HS-5 (cell line): ENCODE data around the gene HHAT.
"Not testable (repeated sequence)": the region's sequence is repeated elsewhere in the genome, so short reads cannot be mapped to it uniquely, and the experiment has no call there.

Source experiments
- DNase-seq: peaks from one replicate; pipeline ENCODE4 v3.0.0-alpha.2; 2012; ENCODE audit warnings: low read depth

Gene HHAT

DNA sequence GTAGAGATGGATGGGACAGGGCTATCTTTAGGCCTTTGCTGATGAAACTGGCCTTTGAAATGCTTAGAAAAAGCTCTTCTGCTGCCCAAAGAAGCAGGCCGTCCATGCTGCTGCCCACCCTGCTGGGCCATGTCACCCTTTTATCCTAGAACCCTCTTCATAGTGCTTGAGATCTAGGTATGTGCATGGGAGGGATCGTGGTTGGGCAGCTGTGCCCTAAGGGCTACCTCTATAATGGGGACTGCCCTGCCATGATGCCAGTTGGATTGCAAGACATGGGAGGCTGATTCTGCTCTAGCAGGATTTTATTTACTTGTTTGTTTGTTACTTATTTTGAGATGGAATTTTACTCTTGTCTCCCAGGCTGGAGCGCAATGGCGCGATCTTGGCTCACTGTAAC is 69.0 kb downstream of the HHAT start:
- no peak for DNase-seq

DNA sequence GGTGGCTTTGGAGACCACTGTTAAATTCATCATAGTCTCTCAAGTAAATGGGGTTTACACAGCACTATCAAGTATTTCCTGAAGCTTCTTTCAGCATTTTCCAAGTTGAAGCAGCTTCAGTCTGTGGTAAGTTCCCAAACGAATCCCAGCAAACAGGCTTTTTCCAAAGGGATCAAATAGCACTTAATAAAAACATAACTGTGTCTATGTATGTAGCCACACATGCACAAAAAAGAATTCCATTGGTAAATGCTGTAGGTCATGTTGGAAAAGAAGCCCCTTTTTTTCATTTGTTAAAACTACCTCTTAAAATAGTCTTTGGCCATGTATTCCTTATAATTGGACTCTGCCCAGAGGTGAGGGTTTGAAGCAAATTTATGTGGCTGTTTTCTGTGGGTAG is 69.8 kb downstream of the HHAT start:
- DNase-seq, result no peak

DNA sequence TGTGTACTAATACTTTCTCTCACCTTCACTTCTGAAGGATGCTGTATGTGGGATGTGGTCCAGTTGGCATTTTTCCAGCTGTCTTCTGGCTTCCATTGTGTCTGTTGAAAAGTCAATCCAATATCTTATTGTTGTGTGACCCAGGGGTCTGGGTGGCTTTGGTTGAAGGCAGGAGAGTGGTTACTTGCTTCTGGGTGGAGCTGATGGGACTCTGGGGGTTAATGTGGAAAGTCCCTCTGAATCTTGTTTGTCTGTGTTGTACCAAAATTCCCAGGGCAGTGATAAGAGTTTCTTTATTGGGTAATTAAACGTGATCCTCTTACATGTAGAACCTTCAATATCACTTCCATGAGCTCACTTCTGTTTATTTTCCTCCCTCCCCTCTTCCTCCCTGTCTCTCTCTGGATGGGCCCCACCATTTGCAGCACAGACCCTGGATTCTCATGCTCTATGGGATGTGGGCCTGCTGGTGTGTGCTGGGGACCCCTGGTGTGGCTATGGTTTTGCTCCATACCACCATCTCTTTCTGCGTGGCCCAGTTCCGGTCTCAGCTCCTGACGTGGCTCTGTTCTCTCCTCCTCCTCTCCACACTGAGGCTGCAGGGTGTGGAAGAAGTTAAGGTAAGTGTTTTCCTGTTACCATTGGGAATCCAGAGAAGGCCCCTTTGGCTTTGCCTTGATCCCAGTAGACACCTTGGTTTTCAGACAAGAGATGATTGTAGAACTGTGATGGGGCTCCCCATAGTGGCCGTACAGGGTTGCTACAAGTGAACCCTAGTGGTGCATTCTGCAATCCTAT is 71.5 kb downstream of the HHAT start:
- peak; percentile 34 for DNase-seq

DNA sequence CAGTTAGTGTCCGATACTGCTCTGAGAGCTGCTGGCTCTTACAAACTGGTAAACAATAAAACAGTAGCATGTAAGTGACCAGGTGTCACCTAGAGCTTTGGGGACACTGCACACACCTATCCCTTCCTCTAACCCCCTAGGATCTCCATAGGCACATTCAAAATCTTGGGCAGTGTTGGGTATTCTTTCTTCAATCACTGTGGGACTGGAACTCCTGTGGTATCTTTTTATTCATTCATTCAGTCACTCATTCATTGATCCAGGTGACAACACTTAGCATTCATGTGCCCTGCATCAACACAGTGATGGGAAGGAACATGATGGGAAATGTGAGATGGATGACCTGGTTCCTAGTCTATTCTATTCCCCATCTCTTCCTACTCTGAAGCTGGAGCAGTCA is 73.9 kb downstream of the HHAT start:
- no peak for DNase-seq

DNA sequence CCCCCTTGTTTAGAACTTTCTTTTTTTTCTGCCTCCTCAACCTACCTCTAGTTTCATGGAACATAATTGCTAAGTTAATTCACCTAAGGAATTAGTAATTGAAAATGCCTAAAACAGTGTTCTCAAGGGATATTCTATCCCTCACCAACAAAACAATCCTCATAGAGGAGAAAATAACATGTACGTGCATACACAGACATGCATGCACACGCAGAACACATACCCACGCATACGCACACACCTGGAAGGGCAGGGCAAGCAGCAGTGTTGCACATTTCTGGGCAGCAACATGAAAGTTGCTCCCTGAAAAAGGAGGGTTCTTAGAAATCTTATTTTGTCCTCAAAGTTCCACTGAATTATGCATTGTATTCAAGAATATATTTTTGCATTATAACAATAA is 76.6 kb downstream of the HHAT start:
- no peak for DNase-seq

DNA sequence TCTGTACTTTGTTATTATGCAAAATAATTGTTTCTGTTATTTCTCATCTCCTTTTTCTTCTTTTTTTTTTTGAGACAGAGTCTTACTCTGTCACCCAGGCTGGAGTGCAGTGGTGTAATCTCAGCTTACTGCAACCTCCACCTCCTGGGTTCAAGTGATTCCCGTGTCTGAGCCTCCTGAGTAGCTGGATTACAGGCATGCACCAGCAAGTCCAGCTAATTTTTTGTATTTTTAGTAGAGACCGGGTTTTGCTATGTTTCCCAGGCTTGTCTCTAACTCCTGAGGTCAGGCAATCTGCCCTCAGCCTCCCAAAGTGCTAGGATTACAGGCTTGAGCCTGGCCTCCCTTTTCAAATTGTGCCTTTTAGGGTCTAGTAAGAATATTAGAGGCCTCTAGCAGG is 77.6 kb downstream of the HHAT start:
- DNase-seq, result not testable (repeated sequence)

DNA sequence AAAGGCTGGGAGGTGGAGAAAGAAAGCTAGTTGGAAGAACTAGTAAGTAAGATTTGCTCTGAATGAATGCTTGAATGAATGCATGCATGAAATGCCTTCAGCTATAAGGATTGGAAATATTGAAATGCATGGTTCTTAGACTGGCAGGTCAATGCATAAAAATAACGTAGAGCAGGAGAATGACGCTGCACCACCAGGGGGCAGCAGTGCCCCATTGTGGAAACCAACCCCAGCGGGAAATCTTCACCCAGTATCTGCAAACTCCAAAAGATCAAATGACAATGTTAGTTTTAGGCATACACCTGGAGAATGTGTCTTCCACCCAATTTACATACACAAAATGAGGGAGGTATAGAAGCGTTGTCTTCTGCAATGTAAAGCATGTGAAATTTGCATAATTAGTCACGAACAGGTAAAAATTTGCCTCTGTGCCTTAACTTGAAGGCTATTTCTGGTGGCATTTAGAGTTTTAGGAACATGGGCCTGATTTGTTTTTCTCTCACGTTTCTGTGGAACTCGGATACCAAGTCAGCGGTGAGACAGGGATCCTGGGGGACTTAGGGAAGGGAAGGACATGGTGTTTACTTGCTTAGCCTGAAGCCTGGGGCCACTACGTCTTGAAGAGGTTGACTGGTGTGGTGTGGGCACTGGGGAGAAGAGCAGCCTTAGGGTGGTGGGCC is 78.6 kb downstream of the HHAT start:
- DNase-seq, result peak; percentile 37

DNA sequence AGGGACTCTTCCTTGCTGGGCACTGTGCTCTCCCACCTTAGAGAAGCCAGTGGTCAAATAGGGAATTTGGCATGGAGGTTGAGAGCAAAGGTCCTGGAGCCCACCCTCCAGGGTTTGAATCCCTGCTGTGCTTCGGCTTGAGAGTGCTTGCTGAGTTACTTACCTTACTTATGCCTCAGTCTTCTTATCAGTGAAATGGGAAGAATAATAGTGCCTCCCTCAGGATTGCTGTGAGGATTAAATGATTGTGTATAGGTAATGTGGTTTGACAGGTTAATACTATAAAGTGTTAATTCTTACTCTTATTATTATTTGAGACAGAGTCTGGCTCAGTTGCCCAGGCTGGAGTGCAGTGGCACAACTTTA is 79.2 kb downstream of the HHAT start:
- no peak for DNase-seq

DNA sequence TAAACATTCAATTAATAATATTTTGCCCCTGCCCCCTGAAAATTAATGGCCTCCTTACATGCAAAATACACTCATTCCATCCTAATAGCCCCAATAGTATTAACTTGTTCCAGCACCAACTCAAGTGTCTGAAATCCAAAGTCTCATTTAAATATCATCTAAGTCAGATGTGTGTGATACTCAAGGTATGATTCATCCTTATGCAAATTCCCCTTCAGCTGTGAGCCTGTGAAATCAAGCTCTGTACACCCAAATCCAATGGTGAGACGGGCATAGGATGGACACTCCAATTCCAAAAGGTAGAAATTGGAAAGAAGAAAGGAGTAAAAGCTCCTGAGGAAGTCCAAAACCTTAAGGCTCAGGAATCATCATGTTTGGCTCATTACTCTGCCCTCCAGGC is 83.5 kb downstream of the HHAT start:
- no peak for DNase-seq

DNA sequence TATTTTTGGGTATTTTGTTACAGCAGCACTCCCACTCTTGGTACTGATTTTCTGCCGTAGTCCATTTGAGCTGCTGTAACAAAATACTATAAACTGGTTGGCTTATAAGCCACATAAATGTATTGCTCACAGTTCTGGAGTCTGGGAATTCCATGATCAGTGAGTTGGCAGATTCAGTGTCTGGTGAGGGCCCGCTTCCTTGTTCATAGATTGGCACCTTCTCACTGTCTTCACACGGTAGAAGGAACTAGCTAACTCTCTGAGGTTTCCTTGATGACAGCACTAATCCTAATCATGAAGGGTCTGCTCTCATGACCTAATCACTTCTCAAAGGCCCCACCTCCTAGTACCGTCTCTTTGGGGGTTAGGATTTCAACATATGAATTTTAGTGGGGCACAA is 85.2 kb downstream of the HHAT start:
- no peak for DNase-seq

DNA sequence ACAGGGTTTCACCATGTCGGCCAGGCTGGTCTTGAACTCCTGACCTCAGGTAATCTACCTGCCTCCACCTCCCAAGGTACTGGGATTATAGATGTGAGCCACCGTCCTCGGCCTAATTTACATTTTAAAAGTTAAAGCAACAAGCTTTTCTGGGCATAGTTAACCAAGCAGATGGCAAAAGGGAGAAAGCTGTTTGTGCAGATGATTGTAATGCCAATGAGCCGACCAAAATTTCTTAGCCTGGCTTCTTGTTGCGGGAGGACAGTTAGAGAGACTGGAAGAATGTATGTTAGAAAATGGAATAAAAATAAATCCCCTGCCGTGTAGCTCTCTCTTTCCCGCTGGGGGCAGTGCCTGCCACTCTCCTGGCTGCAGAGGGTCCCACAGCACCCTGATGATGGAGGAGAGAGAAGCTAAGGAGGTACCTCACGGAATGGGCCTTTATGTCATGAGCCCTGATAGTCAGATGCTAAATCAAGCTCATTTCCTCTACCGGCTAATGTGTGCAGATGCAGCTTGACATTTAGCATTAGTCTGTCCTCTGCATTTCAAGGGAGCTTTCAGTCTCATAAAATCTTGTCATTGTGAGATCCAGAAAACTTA is 87.2 kb downstream of the HHAT start:
- DNase-seq, result no peak

DNA sequence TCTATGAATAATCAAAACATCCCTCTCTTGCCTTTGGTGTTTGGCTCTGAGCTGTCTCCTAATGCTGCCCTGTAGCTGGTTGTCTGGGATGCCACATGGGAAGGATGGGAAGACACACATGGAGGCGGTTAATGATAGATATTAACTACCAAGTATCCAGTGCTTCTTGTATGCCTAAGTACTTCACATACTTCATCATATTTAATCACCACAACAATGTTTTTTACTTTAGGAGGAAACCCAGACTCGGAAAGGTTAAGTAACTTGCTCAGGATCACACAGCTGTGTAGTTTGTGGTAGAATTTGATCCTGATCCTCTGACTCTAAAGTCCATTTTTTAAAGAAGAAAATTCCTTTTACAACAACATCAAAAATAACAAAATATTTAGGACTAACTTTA is 88.0 kb downstream of the HHAT start:
- DNase-seq, result no peak

DNA sequence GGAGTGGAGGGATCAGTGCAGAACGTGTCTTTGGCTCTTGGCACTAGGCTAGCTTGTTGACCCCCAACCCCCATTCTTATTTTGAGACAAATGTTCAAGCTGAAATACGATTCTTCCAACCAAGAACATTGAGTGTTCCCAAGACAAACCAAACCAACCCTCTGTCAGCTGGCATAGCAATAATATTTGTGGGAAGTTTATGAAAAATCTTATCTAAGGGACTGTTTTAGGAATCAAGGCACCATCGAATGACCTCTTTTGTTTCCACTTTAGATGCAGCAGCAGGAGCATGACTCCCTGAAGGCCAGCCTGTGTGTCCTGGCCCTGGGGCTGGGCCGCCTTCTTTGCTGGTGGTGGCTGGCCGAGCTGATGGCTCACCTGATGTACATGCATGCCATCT is 89.2 kb downstream of the HHAT start:
- no peak for DNase-seq

DNA sequence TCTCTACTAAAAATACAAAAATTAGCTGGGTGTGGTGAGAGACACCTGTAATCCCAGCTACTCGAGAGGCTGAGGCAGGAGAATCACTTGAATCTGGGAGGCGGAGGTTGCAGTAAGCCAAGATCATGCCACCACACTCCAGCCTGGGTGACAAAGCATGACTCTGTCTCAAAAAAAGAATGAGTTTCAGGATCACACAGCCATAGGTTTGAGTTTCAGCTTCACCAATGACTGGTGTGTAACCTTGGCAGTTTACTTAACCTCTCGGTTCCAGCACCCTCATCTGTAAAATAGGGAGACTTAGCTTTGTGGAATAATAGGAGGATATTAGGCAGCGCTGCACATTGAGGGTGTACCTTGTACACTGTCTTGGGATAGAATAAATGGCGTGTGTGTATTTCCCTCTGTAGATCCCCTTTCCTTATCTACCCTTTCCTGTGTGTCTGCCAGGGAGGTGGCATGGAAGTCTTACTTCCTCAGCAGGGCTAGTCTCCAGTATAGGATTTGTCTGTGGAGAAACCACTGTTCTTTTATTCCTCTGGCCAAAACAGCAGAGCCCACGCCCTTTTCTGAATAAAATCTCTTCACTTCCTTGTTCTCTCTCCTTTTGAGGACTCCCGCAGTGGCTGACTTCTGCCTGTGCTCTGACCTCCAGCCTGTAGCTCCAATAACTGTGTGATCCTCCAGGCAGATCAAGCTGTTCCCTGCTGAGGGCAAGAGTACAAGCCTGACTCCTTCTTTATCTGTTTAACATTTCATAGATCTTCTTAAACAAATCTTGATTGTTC is 90.4 kb downstream of the HHAT start:
- no peak for DNase-seq

DNA sequence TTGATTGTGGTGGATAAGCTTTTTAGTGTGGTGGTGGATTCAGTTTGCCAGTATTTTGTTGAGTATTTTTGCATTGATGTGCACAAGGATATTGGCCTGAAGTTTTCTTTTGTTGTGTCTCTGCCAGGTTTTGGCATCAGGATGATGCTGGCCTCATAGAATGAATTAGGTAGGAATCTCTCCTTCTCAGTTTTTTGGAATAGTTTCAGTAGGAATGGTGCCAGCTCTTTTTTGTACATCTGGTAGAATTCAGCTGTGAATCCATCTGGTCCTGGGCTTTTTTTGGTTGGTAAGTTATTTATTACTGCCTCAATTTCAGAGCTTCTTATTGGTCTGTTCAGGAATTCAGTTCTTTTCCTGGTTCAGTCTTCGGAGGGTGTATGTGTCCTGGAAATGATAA is 98.0 kb downstream of the HHAT start:
- not testable (repeated sequence) for DNase-seq

DNA sequence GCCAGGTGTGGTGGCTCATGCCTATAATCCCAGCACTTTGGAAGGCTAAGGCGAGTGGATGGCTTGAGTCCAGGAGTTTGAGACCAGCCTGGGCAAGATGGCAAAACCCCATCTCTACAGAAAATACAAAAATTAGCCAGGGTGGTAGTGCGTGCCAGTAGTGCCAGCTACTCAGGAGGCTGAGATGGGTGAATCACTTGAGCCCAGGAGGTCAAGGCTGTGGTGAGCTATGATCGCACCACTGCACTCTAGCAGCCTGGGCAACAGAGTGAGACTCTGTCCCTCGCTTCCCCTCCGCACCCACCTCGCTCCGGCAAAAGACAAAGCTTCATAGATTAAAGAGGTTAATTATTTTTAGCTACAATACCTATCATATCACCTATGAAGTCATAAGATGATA is 100.0 kb downstream of the HHAT start:
- no peak for DNase-seq

DNA sequence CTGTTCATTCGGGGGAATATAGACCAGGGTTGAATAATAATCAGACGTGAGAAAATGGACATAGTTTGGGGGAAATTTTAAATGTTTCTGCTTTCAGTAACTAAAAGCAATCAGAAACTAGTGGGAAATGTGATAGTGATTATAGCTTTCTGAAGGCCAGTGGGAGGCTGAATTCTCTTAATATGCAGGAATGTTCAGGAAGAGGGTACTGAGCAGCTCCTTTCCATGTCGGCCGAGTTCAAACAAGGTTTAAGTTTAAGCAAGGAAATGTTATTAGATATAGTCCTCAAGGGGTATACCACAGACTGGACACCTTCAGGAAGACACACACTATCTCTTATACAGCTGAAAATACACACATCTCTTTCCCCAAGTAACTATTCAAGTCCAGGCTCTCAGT is 105.5 kb downstream of the HHAT start:
- no peak for DNase-seq

DNA sequence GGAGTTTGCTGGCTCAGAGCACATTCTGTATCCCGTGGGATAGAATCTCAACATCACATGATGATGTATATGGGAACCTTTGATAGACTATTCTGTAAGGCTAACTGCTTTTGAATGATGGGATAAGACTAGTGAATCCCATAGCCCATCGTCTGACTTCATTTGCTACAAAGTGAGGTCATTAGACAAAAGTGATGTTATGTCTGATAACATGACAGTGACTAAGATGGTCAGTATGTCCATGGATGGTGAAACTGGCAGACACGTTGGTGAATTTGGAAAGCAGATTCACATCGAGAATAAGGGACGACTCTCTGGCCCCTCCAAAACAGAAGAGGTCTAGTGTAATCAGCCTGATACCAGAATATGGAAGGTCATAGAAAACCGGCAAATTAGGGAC is 108.4 kb downstream of the HHAT start:
- DNase-seq, result no peak

DNA sequence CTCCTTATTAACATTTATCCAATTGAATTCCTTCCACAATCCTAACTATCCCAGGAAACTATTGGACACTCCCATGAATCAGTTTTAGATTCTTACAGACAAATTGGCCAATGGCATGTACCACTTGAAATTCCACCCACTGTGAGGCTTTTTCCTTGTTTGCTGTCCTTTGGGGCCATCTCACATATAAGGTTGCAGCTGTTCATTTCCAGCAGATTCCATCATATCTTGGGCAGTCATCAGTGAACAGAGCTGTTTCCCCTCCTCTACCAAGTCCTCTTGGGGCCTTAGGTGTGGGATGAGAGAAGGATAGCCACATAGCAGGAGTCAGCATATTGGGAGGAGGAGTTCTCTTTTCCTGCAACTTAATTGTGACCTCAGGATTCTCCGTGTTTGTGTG is 109.1 kb downstream of the HHAT start:
- no peak for DNase-seq

DNA sequence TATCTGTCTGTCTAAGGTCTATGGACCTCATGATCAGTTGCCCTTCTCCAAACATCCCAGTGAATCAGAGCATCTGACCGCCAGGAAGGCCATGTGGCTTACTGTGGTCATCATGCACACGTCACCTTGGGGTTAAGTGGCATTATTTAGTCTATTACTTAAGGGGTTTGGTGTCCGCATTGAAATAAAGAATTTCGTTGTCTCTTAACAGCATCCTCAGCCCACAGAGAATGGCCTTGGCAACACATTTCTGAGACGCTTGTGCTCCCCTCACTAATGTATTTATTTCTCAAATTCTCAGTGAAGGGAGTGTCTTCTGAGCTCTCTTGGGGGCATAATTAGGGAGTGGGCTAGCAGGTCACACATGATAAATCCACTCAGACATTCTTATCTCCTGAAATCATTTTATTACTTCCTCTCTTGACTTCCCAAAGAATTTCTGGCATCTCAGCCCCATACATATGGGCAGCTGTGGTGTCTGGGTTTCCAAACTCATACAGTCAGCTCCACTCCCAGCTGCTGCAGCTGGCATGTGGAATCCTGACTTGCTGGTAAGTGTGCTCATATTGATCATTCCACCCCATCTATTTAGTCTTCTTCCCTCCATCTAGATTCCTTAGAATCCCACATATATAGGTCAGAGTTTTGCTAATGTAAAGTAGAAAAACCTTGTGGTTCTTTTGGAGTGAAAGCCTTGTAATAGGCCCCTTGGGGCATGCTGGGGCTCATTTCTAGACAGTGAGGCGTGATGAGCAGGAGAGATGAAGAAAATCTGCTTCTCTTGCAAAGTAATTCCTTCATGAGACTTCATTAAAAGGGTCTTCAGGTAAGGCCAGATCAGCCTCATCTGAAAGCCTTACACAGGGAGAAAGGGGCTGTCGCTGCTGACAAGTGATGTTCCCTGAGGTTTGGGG is 110.5 kb downstream of the HHAT start:
- peak; percentile 98 for DNase-seq

DNA sequence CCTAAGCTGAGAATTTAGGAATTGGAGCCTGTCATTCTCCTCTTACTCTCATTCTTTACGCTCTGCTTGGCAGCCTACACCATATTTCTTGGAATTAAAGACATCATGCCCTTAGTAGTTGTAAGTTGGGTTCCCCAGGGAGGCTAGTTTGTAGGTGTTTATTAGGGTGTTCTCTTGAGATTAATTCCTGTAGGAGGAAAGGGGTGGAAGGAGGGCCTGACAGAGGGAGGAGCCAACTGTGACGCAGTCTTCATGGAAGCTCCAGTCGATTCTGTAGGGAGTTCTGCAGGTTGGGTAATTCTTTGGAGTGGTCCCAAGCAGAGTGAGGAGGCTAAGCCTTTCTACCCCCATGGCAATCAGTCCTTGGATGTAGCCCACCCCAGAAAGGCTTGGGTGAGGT is 111.4 kb downstream of the HHAT start:
- no peak for DNase-seq

DNA sequence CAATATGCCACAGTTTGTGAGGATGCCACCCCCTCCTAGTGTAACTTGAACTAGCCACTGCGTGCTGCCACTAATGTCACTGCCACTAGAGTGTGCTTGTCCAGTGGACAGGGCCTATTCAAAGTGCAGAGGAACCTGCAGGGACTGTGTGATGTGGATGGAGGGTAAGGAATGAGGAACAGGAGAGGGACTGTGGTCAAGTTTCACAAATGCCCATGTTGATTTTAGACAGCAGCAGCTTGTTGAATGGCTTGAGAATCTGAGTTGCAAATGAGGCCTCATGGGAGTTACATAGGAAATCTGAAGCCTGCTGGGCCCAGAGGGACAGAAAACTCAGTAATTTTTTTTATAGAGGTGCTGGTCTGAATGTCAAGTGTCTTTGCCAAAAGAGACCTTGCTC is 112.3 kb downstream of the HHAT start:
- no peak for DNase-seq
